HepG2 (cell line): Measurements from ENCODE around the gene ZNF605.

Source experiments
- KDM4B ChIP-seq: sonication (generic); formaldehyde crosslinking; IDR thresholded peaks from 2 replicates; pipeline ENCODE4 v1.4.0; 2020; ENCODE audit warnings: missing genetic modification reagents
- MYC ChIP-seq: sonication (generic); formaldehyde crosslinking; IDR thresholded peaks from 2 replicates; pipeline ENCODE4 v1.9.0; 2021; ENCODE audit warnings: missing genetic modification reagents, borderline replicate concordance
- POLR2A ChIP-seq, 2 experiments: IDR thresholded peaks; 2 replicates each; pipeline ENCODE4 v1.6.1; 2011; ENCODE audit warnings: low read depth in 2 of 2, low read length in 2 of 2, mild to moderate bottlenecking in 1 of 2, moderate library complexity in 1 of 2; ENCODE audit not compliant: insufficient read depth in 1 of 2
- ZBTB44 ChIP-seq: sonication (generic); formaldehyde crosslinking; IDR thresholded peaks from 2 replicates; pipeline ENCODE4 v1.4.0; 2020; ENCODE audit warnings: missing genetic modification reagents
- ZNF530 ChIP-seq: sonication (generic); formaldehyde crosslinking; IDR thresholded peaks from 2 replicates; pipeline ENCODE4 v1.5.0; 2020; ENCODE audit warnings: low read depth, mild to moderate bottlenecking, missing genetic modification reagents
- ZNF841 ChIP-seq: sonication (generic); formaldehyde crosslinking; IDR thresholded peaks from 2 replicates; pipeline ENCODE4 v1.8.1; 2023; ENCODE audit warnings: missing genetic modification reagents, borderline replicate concordance

DNA sequence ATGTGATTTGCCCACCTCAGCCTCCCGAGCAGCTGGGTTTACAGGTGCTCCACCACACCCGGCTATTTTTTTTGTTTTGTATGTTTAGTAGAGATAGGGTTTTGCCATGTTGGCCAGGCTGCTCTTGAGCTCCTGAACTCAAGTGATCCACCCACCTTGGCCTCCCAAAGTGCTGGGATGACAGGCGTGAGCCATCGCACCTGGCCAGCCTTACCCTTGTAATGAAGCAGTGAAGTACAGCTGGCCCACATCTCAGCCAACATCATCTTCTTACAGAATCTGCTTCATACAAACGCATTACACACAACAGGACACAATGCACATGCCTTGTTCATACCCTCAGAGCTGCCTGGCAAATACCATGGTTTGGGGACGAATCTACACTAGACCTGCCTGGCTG is 37.4 kb downstream of the ZNF605 start:
- TF ChIP-seq ZBTB44 (CRISPR knock-in tag), result no peak
- no peak for TF ChIP-seq MYC (CRISPR knock-in tag)
- no peak for TF ChIP-seq POLR2A (IDR thresholded peaks at IDR 0.05; ENCODE audit: insufficient read depth in 1 of 2, low read depth in 2 of 2, low read length in 2 of 2)
- TF ChIP-seq ZNF530, result no peak
- no peak for TF ChIP-seq ZNF841 (CRISPR knock-in tag)
- TF ChIP-seq KDM4B (CRISPR knock-in tag), result no peak
